Liver (tissue), 3 donors: ENCODE data around the gene TRAPPC2L.

Source experiments
- CTCF ChIP-seq: fragments of 150-350 bp; IDR thresholded peaks from 2 replicates; pipeline ENCODE4 v1.5.1; 2017; ENCODE audit warnings: improper control_type of control experiment, low read depth, low read length; ENCODE audit not compliant: missing input control
- GABPA ChIP-seq, 2 donors: IDR thresholded peaks in 1 of 2; conservative IDR thresholded peaks in 1 of 2; 2 replicates each; pipeline ENCODE4 v1.6.1; 2016; ENCODE audit warnings: antibody characterized with exemption in 2 of 2, mild to moderate bottlenecking in 1 of 2, moderate library complexity in 1 of 2
- TAF1 ChIP-seq: conservative IDR thresholded peaks from 2 replicates; pipeline ENCODE4 v1.6.1; 2016; ENCODE audit warnings: antibody characterized with exemption, mild to moderate bottlenecking
- donor health status: healthy.
- donor health status: healthy.

- TF ChIP-seq CTCF (no peak), GABPA (IDR thresholded peaks at IDR 0.05 in 1 of 2, conservative IDR thresholded peaks at IDR 0.05 in 1 of 2) (no peak), TAF1 (no peak)
Measured at GRCh38 chr16:88819126-88819525, 37.8 kb upstream of the TRAPPC2L start.
